Posterior cingulate gyrus (tissue), 11 donors: ENCODE measurements around the gene C2orf81.

Experiments used
- DNase-seq, 10 donors: peaks; one replicate each; pipeline versions ENCODE4 v3.0.0 to v3.0.0-alpha.2; 2020 to 2021; ENCODE audit warnings: mixed read lengths in 3 of 10
- intact Hi-C: fragments of 100-400 bp; cut with DNase I; formaldehyde crosslinking; loops from one replicate; pipeline ENCODE4 v1.15.1; 2023

C2orf81 gene

DNA sequence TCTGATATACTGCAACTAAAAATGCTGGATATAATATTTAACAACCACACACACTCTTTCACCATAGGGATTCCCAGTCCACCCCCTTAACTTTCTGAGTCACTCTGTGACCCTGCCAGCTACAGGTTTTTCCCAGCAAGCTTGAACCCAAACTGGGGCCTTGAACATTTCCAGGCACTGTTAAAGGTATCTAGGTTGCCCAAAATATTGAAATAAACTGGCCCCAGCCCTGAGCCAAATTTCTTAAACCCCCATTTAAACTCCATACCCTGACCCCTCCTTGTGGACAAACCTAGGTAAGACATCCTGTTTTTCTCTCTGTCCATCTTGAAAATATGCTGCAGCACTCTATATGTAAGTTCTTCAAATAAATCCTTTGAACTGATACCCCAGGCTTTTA lies 21.6 kb downstream of the C2orf81 start:
- no peak for DNase-seq
- intact Hi-C loops: no loop called here

- no peak for DNase-seq
- intact Hi-C loops: no loop called here
Measured at GRCh38 chr2:74396149-74396548, 25.3 kb downstream of the C2orf81 start.

- intact Hi-C loops: loop anchor here (2.0 kb wide), 1 partner anchor 143 kb away; no protein-coding TSS in a partner anchor
- no peak for DNase-seq
Measured at GRCh38 chr2:74393525-74393924, 27.9 kb downstream of the C2orf81 start.

GRCh38 chr2:74392449-74392743 lies 29.0 kb downstream of the C2orf81 start:
- intact Hi-C loops: loop anchor here (2.0 kb wide), 1 partner anchor 142 kb away; no protein-coding TSS in a partner anchor

DNA sequence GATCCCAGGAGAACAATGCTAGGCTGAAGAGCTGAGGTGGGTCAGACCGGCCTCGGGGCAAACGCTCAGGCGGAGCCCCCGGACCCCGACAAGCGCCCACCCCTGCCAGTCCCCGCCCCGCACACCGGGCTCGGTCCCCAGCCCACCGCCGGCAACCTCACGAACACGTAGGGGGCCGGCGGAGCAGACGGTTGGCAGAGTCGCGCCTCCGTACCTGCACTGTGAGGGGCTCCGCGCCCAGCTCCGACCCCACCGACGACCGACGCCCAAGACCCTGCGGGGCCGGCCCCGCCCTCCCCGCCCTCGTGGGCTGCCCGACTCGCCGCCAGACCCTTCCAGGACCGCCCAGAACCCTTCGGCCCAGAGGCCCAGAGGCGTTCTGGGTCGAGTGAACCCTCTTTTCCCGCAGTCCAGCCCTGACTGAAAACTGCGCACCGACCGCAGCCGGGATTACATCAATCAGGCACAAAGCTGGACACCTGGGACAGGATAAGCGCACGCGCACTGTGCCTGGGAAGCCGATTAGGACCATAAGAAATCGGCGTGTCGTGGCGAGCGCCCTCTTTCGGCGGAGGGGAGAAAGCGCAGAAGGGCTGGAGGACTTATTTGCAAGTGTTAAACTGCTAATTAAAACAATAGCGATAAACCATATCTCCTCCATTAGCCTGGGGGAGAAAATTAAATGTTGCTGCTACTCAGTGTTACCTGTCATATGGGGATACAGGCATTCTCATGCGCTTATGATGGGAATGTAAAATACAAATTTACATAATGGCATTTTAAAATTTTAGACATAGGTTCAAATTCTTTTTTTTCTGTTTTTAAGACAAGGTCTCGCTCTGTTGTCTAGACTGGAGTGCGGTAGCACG lies 29.6 kb downstream of the C2orf81 start:
- intact Hi-C loops: loop anchor here (2.0 kb wide), 1 partner anchor 141 kb away; no protein-coding TSS in a partner anchor

More at GRCh38 chr2:74392449-74392743, 29.0 kb downstream of the C2orf81 start:
- no peak for DNase-seq

GRCh38 chr2:74391209-74391579 lies 30.2 kb downstream of the C2orf81 start:
- intact Hi-C loops: no loop called here
- DNase-seq: no peak

More for the DNA sequence above, 29.6 kb downstream of the C2orf81 start:
- peak; percentile 85 to 99 (median 94) for DNase-seq

DNA sequence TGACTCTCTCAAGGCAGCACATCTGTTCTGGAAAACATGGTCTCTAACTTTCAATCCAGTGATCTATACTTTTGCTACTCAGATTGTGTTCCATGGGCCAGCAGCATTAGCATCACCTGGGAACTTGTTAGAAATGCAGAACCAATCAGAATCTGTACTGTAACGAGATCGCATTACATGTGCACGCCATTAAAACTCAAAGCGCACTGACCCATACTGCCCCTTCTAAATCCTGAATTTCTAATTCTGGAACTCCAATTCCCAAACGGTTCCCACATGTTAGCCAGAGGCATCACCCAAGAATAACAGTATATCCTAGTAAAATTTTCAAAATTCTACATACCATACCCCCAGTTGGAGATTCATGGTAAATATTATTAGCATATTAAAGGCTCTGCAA lies 30.8 kb downstream of the C2orf81 start:
- DNase-seq: no peak
- intact Hi-C loops: no loop called here

- DNase-seq: no peak
Measured at GRCh38 chr2:74387346-74387745, 34.1 kb downstream of the C2orf81 start.

GRCh38 chr2:74385396-74385795 lies 36.0 kb downstream of the C2orf81 start:
- peak; percentile 64 to 95 (median 74) for DNase-seq
- intact Hi-C loops: no loop called here

More at GRCh38 chr2:74387346-74387745, 34.1 kb downstream of the C2orf81 start:
- intact Hi-C loops: no loop called here

DNA sequence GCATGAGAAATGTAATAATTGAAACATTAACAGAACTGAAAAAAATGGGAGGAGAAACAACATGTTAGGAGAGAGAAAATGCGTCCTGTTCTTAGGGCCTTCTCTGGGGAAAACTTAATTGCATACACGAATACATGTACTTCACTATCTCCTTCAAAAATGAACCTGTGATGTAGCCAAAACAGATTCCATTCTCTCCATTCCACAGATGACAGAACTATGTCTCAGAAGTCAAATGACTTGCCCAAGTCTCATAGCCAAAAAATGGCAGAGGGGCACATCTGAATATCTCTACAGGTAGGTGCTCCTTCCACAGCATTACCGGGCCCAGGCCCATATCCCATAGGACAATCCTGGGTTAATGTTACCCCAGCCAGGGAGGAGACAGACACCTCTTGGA lies 37.4 kb downstream of the C2orf81 start:
- DNase-seq: no peak
- intact Hi-C loops: loop anchor here (5.0 kb wide), 1 partner anchor 68 kb away; no protein-coding TSS in a partner anchor

DNA sequence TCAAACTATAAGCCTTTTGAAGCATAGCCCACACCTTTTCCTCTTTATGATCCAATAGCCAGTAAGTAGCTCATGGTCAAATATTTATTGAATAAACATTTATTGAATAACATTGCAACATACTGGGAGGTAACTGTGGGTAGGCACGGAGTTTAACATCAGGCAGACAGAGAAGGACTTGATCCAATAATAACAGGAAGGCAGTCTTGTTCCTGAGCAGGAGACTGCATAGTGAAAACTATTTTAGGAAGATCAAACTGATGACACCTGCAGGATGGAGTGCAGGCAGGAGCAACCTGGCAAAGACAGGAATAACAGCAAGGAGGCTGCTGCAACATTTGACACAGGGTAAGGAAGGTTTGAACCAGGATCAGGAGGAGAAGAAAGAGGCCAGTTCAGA lies 38.2 kb downstream of the C2orf81 start:
- intact Hi-C loops: loop anchor here (5.0 kb wide), 1 partner anchor 69 kb away; no protein-coding TSS in a partner anchor
- DNase-seq: no peak

GRCh38 chr2:74381751-74382150 lies 39.7 kb downstream of the C2orf81 start:
- no peak for DNase-seq
- intact Hi-C loops: loop anchor here (5.0 kb wide), 1 partner anchor 71 kb away; no protein-coding TSS in a partner anchor

GRCh38 chr2:74379851-74380789 lies 41.3 kb downstream of the C2orf81 start, which contains the start of gene DCTN1:
TSS of gene DCTN1 (minus strand) at chr2:74380311. CDS start at chr2:74380037, 274 bp downstream.
- DNase-seq: peak; percentile 79 to 97 (median 90)

GRCh38 chr2:74378007-74378406 lies 43.4 kb downstream of the C2orf81 start:
- no peak for DNase-seq
- intact Hi-C loops: no loop called here

More at GRCh38 chr2:74379851-74380789, 41.3 kb downstream of the C2orf81 start, which contains the start of gene DCTN1:
- intact Hi-C loops: loop anchor here (5.0 kb wide), 1 partner anchor 72 kb away; no protein-coding TSS in a partner anchor

DNA sequence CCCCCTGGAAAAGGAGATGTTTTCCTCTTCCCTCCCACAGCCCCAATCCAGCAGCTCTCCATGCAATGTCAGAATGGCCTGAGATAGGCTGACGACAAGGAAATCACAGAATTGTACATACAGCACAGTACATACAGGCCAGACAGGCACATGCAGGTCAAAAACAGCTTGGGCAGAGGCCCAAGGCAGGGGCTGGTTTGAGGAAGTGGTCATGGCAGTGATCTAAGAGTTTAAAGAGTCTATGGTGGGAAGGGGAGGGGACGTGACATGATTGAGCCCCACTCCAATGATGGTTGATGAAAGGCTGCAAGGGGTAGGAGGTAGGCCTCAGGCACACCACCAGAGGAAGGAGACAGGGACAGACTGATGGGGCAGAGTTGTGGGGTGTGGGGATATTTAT lies 45.6 kb downstream of the C2orf81 start:
- no peak for DNase-seq
- intact Hi-C loops: loop anchor here (1.0 kb wide), 1 partner anchor 10 kb away; no protein-coding TSS in a partner anchor

- peak; percentile 92 to 99 (median 96) for DNase-seq
- intact Hi-C loops: loop anchor here (1.0 kb wide), 1 partner anchor 12 kb away; no protein-coding TSS in a partner anchor
Measured at GRCh38 chr2:74374509-74375205, 46.8 kb downstream of the C2orf81 start.

- peak in 1 of 10 donors; percentile 73 for DNase-seq
- intact Hi-C loops: no loop called here
Measured at GRCh38 chr2:74373985-74374384, 47.4 kb downstream of the C2orf81 start.

DNA sequence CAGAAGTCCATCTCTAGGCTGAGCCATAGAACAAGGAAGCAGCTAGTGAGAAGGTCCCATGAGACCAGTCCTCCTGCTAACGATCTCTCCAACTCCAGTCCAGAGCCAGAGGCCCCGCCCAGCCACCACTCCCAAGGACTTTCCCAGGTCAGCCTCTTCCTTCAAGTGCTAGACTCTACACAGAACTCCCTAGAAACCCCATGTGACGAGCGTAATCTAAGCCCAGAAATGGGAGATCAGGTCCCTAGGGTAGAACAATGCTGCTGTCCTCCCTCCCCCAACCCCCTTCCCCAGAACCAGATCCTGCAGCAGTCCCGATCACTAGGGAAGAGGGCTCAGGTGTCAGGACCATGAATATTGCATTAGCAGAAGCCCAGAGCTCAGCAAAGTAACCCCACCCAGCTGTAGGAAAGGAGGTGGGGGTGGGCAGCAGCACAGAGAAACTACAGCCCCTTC lies 48.2 kb downstream of the C2orf81 start:
- DNase-seq: peak in 1 of 10 donors; percentile 71
- intact Hi-C loops: no loop called here

- DNase-seq: no peak
- intact Hi-C loops: no loop called here
Measured at GRCh38 chr2:74372674-74373073, 48.7 kb downstream of the C2orf81 start.

GRCh38 chr2:74371421-74371820 lies 50.0 kb downstream of the C2orf81 start:
- no peak for DNase-seq
- intact Hi-C loops: no loop called here
